DND-41 (cell line): ENCODE measurements around the gene ONECUT1.

Experiments used
- CTCF ChIP-seq: IDR thresholded peaks from 2 replicates; pipeline ENCODE4 v1.5.1; 2012; ENCODE audit warnings: borderline replicate concordance, low read length, moderate library complexity, mild to moderate bottlenecking; ENCODE audit not compliant: poor library complexity, severe bottlenecking; ENCODE audit errors: extremely low read depth
- EZH2 ChIP-seq: IDR thresholded peaks from 3 replicates; pipeline ENCODE4 v1.6.1; 2012; ENCODE audit warnings: borderline replicate concordance, low read depth, mild to moderate bottlenecking, moderate library complexity, low read length, inconsistent platforms; ENCODE audit not compliant: severe bottlenecking

GRCh38 chr15:52805351-52806283 is 15.5 kb upstream of the ONECUT1 start:
- TF ChIP-seq CTCF (no peak), EZH2 (no peak)
